Measurements from ENCODE around the gene MEIS1. TPM values are rescaled to one million over a fixed set of nuclear protein-coding genes. Genes with fewer than 3 reads are reported as not detected.

MEIS1 gene
- total RNA-seq, 2 donors from 2014 or later = 1.8 to 2.3 TPM

DNA sequence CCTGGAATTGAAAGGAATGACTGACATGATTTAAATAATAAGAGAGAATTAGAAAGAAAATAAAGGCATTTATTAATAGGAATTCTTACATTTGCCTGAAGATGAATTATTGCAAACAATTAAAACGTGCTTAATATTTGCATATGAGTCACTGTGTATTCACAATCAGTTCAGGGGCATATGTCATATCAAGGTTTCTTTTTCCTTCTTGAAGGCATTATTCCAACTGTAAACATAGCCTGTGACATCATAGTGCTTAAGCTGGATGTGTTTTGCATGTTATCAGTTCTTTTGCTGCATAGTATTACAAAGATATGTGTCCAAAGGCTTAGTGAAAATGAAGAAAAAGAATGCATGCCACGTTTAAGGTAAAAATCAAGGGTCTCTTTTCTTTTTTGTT lies 80.8 kb downstream of the MEIS1 start:
- Mint-ChIP-seq H3K4me3 (no peak overlapping the region), H3K4me1 (peaks cover 22% of the 10 kb centered on the region), H3K36me3 (ENCODE audit: low read depth) (no peaks in the 10 kb centered on the region), H3K27me3 (ENCODE audit: insufficient read depth) (peaks cover 24% of the 10 kb centered on the region), H3K9me3 (no peaks in the 10 kb centered on the region), H3K27ac (no peak overlapping the region)
- Histone ChIP-seq H3K9ac (ENCODE audit: extremely low read depth, low read length, poor library complexity, severe bottlenecking) (no peak overlapping the region), H3K27ac (ENCODE audit: low read depth, low read length) (no peak overlapping the region), H3K4me3 (ENCODE audit: low read length) (no peak overlapping the region), H3K36me3 (ENCODE audit: control insufficient read depth, insufficient read depth, low read length) (no peaks in the 10 kb centered on the region), H3K4me1 (ENCODE audit: control insufficient read depth, insufficient read depth, low read length) (no peaks in the 10 kb centered on the region), H3K9me3 (ENCODE audit: control insufficient read depth, low read length) (no peaks in the 10 kb centered on the region), H3K27me3 (ENCODE audit: control insufficient read depth, insufficient read depth, low read length, poor library complexity, severe bottlenecking) (peaks cover 9% of the 10 kb centered on the region)
- no peak for DNase-seq
- no peak for TF ChIP-seq CTCF (conservative IDR thresholded peaks at IDR 0.05)
- 71% methylated on average over 2 of the region's 2 CpGs; no CpG with 5 or more reads in 1 of the 2 experiments for WGBS, 2 experiments (ENCODE audit: insufficient coverage in 1 of 2, insufficient read length in 1 of 2)

DNA sequence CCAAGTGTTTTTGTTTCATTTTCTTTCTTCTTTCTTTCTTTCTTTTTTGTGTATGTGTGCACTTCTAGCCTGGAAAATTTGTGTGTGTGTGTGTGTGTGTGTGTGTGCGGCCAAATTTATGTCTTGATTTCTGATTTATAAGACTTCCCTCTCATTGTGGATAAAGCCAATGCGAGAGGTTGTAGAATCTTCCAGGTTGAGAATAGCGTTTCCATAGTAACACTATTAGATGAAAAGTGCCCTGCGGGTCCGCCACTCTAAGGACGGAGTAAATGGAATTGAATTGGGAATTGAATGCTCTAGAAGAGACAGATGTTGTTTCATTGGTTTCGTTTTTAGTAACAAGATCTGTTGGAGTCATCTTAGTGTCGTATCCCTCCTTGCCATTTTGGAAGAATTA lies 81.6 kb downstream of the MEIS1 start:
- H3K4me3 ChIP-seq (ENCODE audit: low read length) = no peak overlapping the region
- WGBS, 2 experiments (ENCODE audit: insufficient coverage in 1 of 2, insufficient read length in 1 of 2) = 97 to 100% methylated on average over 1 to 8 of the region's 8 CpGs
- peaks cover 9% of the 10 kb centered on the region for H3K27me3 ChIP-seq (ENCODE audit: control insufficient read depth, insufficient read depth, low read length, poor library complexity, severe bottlenecking)
- DNase-seq = no peak
- Mint-ChIP-seq H3K4me3 (no peak overlapping the region), H3K9me3 (no peaks in the 10 kb centered on the region), H3K27me3 (ENCODE audit: insufficient read depth) (peaks cover 26% of the 10 kb centered on the region), H3K36me3 (ENCODE audit: low read depth) (no peaks in the 10 kb centered on the region), H3K4me1 (peaks cover 22% of the 10 kb centered on the region), H3K27ac (no peak overlapping the region)
- H3K4me1 ChIP-seq (ENCODE audit: control insufficient read depth, insufficient read depth, low read length) = no peaks in the 10 kb centered on the region
- TF ChIP-seq CTCF (conservative IDR thresholded peaks at IDR 0.05) = no peak
- no peak overlapping the region for H3K27ac ChIP-seq (ENCODE audit: low read depth, low read length)
- no peaks in the 10 kb centered on the region for H3K9me3 ChIP-seq (ENCODE audit: control insufficient read depth, low read length)
- H3K36me3 ChIP-seq (ENCODE audit: control insufficient read depth, insufficient read depth, low read length) = no peaks in the 10 kb centered on the region
- H3K9ac ChIP-seq (ENCODE audit: extremely low read depth, low read length, poor library complexity, severe bottlenecking) = no peak overlapping the region

DNA sequence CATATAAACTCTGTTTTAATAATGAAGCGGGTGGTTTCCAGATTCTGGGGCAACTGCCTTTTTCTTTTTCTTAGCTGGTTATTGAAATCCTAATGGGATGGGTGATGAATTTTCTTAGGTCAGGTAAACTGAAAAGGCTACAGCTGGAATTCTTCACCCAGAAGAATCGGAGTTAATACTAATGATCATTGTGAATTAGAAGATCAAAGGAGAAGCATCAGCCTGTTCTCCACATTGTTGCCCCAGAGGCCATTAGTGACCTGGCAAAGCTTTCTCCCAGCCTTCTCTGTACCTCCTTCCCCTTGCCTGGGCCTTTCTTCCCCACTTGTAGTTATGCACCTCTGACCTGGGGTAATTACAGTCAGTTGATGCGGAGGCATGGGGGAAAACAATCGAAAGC lies 82.8 kb downstream of the MEIS1 start:
- Mint-ChIP-seq H3K4me1 (peaks cover 22% of the 10 kb centered on the region), H3K9me3 (no peaks in the 10 kb centered on the region), H3K27me3 (ENCODE audit: insufficient read depth) (peaks cover 26% of the 10 kb centered on the region), H3K27ac (no peak overlapping the region), H3K4me3 (no peak overlapping the region), H3K36me3 (ENCODE audit: low read depth) (no peaks in the 10 kb centered on the region)
- Histone ChIP-seq H3K9me3 (ENCODE audit: control insufficient read depth, low read length) (no peaks in the 10 kb centered on the region), H3K27me3 (ENCODE audit: control insufficient read depth, insufficient read depth, low read length, poor library complexity, severe bottlenecking) (peaks cover 18% of the 10 kb centered on the region), H3K36me3 (ENCODE audit: control insufficient read depth, insufficient read depth, low read length) (no peaks in the 10 kb centered on the region), H3K4me3 (ENCODE audit: low read length) (no peak overlapping the region), H3K27ac (ENCODE audit: low read depth, low read length) (no peak overlapping the region), H3K4me1 (ENCODE audit: control insufficient read depth, insufficient read depth, low read length) (no peaks in the 10 kb centered on the region), H3K9ac (ENCODE audit: extremely low read depth, low read length, poor library complexity, severe bottlenecking) (no peak overlapping the region)
- TF ChIP-seq CTCF (conservative IDR thresholded peaks at IDR 0.05) = no peak
- DNase-seq = no peak
- WGBS, 2 experiments (ENCODE audit: insufficient coverage in 1 of 2, insufficient read length in 1 of 2) = 87 to 94% methylated on average over 3 to 4 of the region's 4 CpGs

Measured in endodermal cell (in vitro differentiated cells).